ENCODE data around the gene PLD6.
"Not testable (repeated sequence)": the region's sequence is repeated elsewhere in the genome, so short reads cannot be mapped to it uniquely, and the experiment has no call there.

The PLD6 gene

GRCh38 chr17:17176341-17176740 lies 29.8 kb downstream of the PLD6 start:
- no peak for DNase-seq (ENCODE audit: low read depth)

GRCh38 chr17:17175917-17176316 lies 30.2 kb downstream of the PLD6 start:
- no peak for DNase-seq (ENCODE audit: low read depth)

DNA sequence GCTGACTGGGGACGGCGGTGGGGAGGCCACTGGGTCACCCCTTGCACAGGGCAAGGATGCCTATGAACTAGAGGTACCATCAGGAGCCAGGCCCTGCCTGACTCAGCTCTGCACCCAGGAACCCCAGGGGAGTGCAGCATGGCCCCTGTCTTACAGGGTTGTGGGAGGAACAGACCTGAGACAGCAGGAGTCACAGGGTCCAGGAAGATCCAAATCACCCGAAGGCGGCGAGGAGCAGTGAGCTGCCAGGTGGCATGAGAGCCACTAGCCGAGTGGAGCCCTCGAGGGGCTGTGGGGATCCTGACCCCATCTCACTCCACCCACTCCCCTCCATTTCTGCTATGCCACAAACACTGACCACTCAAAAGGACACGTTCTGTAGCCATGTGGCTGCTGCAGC lies 30.8 kb downstream of the PLD6 start:
- no peak for DNase-seq (ENCODE audit: low read depth)

GRCh38 chr17:17173921-17174320 lies 32.2 kb downstream of the PLD6 start:
- no peak for DNase-seq (ENCODE audit: low read depth)

GRCh38 chr17:17172990-17173389 lies 33.1 kb downstream of the PLD6 start:
- DNase-seq (ENCODE audit: low read depth): no peak

DNA sequence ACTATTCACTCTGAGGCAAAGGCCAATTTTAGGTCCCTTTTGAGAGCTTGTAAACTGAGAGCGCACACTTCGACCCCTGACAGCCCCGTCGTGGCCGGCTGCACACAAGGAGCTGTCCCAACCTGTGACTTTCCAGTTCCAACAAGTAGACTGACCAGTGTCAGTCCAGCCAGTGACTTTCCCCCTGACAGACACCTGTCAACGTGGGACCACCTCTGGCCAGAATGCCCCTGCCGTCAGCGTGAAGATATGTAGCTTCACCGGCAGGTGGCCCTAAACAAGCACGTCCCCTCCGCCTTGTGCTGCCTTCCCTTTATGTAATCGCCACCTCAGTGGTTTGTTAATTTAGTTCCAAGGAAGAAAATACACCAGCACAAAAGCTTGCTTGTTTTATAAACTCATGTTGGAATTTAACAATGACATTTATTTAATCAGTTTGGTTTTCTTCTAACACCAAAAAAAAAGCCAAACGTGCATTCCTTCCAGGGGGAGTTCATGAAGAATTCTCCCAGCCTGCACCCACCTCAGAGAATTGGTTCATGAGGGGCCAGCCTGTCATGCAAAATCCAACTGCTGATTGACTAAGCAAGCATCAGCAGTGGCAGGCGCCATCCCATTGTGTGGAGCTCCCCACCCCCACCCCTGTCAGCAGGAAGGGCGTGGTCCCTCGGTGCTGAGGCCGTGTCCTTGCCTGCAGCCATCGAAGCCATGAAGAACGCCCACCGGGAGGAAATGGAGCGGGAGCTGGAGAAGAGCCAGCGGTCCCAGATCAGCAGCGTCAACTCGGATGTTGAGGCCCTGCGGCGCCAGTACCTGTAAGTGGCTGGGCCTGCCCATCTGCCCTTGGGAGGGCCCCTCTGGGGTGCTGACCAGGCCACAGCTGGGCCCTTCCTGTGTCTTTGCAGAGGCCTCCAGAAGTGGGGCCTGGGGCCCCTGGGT lies 33.9 kb downstream of the PLD6 start:
- no peak for DNase-seq (ENCODE audit: low read depth)

- DNase-seq (ENCODE audit: low read depth): no peak
These were observed 34.9 kb downstream of the PLD6 start for GRCh38 chr17:17171186-17171585.

GRCh38 chr17:17170346-17170985 lies 35.7 kb downstream of the PLD6 start:
- DNase-seq (ENCODE audit: low read depth): no peak

DNA sequence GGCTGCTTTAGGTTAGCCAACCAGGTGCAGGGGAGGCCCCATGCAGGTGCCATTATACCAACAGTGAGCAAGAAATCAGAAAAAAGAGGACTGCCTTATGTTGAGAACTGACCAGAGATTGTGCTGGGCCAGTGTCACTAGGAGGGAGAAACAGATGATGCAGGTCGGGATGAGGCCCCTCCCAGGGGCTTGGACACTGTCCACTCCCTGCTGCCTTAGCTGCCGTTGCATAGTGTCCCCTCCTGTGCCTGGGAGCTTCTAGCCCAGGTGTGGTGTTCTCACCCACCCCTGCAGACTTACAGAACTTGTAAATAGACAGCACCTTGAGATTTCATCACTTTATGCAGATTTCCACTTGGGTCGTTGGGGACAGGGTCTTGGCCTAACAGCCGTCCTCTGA lies 36.7 kb downstream of the PLD6 start:
- DNase-seq (ENCODE audit: low read depth): no peak

- no peak for DNase-seq (ENCODE audit: low read depth)
These were observed 37.7 kb downstream of the PLD6 start for GRCh38 chr17:17168401-17168800.

DNA sequence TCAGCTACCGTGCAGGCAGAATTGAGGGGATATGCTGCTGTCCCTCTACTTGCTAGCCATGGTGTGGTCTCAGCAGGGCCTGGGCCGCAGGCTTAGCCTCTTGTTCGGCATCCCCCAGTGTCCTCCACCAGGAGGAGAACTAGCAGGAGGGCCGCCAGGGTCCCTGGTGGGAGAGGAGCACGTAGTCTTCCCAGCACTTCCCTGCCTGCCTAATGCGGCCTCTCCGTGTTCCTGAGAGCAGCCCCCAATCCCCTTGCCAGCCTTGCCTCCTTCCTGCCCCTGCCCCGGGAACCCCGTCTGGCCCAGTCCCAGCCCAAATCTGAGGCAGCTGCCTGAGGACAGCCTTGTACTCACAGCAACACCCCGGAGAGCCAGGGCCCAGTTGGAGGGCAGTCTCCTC lies 38.1 kb downstream of the PLD6 start:
- no peak for DNase-seq (ENCODE audit: low read depth)

DNA sequence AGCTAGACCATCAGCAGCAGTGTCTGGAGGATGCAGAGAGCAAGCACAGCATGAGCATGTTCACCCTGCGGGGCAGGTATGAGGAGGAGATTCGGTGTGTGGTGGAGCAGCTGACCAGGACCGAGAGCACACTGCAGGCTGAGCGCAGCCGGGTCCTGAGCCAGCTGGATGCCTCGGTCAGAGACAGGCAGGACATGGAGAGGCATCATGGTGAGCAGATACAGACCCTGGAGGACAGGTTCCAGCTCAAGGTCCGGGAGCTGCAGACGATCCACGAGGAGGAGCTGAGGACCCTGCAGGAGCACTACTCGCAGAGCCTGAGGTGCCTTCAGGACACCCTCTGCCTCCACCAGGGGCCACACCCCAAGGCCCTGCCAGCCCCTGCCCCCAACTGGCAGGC lies 38.8 kb downstream of the PLD6 start:
- DNase-seq (ENCODE audit: low read depth): no peak

DNA sequence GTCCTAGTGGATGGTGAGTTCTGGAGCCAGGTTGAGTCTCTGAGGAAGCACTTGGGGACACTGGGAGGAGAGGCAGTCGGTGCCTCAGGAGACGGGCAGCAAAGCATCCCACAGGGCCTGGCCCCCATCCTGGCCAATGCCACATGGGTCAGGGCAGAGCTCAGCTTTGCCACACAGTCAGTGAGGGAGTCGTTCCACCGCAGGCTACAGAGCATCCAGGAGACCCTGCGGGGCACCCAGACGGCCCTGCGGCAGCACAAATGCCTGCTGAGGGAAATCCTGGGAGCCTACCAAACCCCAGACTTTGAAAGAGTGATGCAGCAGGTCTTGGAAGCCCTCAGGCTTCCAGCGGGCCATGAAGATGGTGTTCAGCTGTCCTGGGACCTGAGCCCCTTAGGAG lies 39.7 kb downstream of the PLD6 start:
- DNase-seq (ENCODE audit: low read depth): no peak

DNA sequence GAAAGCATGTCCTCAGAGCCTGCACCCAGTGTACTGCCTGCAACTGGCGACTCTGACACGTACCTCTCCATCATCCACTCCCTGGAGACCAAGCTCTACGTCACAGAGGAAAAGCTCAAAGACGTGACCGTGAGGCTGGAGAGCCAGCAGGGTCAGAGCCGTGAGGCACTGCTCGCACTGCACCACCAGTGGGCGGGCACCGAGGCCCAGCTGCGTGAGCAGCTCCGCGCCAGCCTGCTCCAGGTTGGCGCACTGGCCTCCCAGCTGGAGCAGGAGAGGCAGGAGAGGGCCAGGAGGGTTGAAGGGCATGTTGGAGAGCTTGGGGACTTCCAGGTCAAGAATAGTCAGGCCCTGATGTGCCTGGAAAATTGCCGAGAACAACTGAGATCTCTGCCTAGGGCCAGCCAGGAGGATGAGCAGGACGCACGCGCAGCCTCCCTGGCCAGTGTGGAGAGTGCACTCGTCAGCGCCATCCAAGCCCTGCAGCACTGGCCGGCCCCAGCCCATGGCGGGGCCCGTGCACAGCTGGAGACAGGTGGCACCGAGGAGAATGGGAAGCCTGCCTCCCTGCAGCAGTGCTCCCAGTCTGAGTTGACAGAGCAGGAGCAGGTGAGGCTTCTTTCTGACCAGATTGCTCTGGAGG lies 40.3 kb downstream of the PLD6 start:
- no peak for DNase-seq (ENCODE audit: low read depth)

GRCh38 chr17:17164676-17165075 lies 41.5 kb downstream of the PLD6 start:
- DNase-seq (ENCODE audit: low read depth): no peak

DNA sequence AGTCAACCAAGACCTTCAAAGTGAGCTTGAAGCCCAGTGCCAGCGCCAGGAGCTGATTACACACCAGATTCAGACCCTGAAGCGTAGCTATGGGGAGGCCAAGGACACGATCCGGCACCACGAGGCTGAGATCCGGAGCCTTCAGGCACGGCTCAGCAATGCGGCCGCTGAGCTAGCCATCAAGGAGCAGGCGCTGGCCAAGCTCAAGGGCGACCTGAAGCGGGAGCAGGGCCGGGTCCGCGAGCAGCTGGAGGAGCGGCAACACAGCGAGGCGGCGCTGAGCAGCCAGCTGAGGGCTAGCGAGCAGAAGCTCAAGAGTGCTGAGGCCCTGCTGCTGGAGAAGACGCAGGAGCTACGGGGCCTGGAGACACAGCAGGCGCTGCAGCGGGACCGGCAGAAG lies 42.0 kb downstream of the PLD6 start:
- no peak for DNase-seq (ENCODE audit: low read depth)

DNA sequence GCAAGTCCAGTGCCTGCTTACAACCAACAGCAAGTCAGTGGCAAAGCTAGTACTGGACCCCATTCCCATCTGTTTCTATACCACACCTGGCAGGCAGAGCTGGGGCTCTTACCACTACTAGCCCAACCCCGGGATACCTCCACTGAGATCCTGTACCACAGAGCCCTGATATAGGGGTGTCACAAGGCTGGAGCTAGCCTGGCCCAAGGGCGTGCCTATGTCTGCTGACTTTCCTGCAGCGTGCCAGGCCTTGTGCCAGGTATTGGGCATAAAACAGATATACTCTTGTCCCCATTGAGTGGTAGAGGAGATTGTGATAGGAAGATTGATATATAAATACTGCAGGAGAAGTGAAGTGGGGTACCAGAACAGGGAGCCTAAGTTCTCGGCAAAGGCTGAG lies 44.4 kb downstream of the PLD6 start:
- DNase-seq (ENCODE audit: low read depth): no peak

DNA sequence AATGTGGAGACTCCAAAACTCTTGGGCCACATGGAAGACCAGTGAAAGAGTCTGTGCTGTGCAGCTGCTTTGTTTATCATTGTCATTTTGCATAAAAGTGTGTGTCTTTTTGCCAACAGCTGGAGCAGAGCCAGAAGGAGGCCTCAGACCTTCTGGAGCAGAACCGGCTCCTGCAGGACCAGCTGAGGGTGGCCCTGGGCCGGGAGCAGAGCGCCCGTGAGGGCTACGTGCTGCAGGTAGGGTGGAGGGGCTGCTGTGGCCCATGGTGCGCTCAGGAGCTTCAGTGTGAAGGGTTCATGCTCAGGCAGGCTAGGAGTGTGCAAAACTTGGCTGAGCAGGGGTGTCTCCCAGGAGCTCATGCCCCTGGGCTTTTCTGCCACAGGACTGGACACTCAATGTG lies 45.0 kb downstream of the PLD6 start:
- no peak for DNase-seq (ENCODE audit: low read depth)

DNA sequence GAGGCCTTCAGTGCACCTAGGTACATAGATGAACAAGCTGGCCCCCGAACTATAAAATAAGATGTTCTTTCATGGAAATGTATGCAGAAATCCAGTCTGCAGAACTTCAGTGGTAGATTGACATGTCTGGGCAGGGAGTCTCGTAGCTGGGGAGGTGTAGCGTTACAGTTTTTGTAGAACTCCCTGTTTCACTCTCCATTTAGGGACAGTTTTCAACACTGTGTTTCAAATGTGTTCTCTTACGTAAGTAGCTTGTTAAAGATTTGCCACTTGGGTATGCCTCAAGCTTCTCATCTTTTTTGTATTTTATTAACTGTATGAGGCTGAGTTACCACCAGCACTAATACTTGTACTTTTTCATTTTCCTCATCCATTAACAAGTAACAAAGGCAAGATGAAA lies 46.6 kb downstream of the PLD6 start:
- DNase-seq (ENCODE audit: low read depth): no peak

GRCh38 chr17:17158506-17158905 lies 47.6 kb downstream of the PLD6 start:
- DNase-seq (ENCODE audit: low read depth): not testable (repeated sequence)

- no peak for DNase-seq (ENCODE audit: low read depth)
These were observed 49.1 kb downstream of the PLD6 start for GRCh38 chr17:17157041-17157440.

- no peak for DNase-seq (ENCODE audit: low read depth)
These were observed 49.6 kb downstream of the PLD6 start for GRCh38 chr17:17156511-17156910.

DNA sequence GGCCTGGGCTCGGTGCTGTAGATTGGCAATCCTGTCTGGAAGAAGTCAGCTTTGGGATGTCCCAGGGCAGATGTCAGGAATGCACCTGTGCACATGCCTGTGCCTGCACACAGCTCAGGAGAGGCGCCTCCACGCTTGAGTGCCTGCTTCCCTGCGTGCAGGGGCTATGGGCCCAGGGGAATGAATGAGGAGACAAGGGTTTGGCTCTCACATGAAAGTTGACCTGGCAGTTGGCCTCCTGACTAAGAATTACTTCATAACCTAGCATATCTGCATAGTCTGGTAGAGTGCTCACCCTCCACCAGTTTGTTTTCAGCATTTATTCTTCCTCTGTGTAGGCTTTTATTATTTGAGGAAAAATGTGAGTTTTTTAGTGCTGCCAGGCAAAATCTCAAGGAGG lies 50.0 kb downstream of the PLD6 start:
- DNase-seq (ENCODE audit: low read depth): no peak
